HG03108 (cell line): ENCODE data around the gene ANXA3.

Experiments
- ATAC-seq: cut with Tn5 transposase; IDR thresholded peaks from one replicate; pipeline ENCODE4 v1.9.1; 2021; ENCODE audit warnings: moderate library complexity; ENCODE audit not compliant: unreplicated experiment

ANXA3 gene

DNA sequence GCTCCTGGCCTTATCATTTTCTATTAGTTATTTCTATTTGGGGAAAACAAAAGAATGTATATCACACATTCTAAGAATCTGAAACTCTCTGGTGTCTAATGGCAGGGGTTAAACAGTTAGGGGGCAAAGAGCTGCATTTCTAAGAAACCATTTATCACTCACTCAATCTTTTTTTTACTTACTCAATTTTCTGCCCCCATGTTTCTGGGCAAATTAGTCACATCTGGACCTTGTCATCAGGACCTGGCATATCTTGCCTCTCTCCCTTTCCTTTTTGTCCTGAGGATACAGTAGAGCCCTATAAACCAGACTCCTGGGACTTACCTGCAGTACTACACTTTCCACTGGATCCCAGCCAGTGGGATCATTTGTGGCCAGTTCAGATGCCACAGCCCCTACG lies 89.1 kb downstream of the ANXA3 start:
- no peak for ATAC-seq

DNA sequence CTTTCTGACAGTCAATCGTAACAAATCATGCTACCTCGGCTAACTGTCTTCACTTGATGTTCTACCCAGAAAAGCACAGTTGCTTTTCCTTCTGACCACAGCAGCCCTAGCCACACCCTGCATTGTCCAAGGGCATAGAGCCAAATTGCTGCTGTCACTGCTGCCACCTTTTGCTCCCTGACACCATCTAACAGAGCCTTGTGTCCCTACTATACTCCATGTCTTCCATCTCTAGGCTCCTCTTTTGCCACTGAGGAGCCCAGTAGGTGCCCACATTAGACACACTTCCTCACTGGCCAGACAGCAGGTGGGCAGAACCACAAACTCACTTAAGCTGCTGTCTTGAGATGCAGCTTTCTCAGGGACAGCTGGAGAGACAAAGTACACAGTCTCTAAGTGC lies 91.4 kb downstream of the ANXA3 start:
- no peak for ATAC-seq

DNA sequence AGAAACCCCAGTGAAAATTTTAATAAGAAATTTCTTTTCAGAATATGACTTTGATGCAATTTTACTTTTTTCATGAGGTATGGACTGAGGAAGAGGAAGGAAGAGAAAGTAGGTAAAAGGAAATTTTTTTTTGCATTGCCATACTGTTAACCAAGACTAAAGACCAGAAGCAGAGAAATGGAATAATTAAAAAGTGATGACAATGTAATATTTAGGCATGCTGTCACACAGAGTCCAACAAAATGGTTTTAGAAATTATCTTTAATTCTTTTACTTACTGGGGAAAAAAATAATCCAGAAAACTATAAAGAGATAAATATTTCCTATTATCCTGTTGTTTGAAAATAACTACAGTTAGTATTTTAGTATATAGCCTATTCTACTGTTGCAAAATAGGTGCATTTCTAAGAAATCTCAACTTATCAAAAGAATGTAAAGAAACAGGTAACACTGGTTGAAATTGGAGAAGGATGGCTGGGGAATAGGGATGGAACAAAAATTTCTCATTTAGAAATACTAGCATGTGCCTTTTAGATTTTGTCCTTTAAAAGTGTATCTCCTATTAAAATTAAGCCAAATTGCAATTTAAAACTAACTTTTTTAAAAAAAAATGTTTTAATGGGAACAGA lies 92.6 kb downstream of the ANXA3 start:
- no peak for ATAC-seq

DNA sequence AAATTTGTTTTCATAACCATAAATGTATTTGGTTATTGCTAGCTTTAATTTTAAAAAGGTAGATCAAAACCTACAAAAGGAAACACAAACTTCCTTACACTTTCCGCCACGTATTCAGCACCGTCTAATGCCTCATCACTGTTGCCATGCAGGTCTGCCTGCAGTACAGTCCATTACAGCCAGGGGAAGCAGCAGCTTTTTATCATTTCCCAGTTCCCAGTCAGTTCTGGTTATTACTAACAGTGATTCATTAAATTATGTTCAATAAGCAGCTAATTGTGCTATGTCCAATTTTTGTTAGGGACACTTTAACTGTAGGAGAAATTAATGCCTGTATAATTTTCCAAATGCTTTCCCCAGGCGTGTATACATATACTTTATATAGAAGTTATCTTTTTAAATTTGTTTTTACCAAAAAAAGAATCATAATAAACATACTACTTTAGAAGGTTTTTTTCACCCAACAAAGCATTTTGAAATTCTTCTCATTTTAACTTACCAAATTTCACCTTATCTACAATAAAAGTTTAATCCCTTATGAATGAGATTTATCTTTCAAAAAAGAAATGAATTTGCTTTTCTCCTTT lies 93.3 kb downstream of the ANXA3 start:
- ATAC-seq = peak; percentile 70

DNA sequence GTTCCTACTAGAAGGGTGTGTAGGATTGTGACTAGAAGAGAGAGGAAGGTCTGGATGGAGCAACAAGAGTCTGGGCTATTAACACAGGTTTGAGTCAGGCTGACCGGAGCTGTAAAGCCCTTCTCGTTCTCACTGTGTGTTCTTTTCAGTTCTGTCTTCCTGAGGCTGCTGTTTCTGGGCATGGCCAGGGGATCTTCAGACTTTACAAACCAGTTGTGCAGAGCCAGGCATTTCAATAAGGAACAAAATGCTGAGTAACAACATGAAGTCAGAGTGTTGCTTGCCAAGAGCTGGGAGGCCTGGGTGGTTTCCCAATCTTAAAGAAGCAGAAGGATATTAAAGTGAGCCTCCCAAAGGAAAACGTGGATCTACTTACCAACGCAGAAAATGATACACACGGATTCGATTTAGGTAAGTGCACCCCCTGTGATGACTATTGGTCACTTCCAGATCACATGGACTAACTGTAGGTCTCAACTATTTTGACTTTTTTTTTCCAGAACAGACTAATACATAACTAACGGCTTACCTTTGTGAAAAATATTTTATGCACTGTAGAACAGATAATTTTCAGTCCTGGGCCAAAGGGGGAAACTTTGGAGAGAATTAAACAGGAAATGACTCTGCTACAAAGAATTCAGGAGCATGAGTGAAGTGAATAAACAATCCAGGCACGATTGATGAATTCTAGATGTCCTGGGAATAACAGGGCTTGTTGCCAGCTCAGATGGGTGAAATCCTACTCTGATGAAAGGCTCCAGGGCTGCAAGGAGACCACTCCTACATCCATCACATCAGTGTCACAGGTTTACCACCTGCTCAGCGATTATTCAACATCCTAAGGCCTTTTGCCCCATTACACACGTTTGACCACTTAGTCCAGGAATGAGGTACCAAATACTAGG lies 94.5 kb downstream of the ANXA3 start:
- ATAC-seq = peak; percentile 44

DNA sequence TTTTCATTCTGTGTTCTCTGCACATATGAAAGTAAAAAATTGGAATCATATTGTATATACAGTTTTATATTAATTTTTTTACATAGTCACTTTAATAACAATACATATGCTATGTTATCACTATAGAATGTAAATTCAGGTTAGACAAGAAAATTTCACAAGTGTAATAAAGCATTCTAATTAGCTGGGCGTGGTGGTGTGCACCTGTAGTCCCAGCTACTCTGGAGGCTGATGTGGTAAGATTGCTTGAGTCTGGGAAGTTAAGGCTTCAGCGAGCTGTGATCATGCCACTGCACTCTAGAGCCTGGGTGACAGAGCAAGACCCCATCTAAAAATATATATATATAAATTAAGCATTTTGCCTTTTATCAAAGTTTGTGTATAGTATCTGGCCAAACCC lies 95.7 kb downstream of the ANXA3 start:
- ATAC-seq = no peak

DNA sequence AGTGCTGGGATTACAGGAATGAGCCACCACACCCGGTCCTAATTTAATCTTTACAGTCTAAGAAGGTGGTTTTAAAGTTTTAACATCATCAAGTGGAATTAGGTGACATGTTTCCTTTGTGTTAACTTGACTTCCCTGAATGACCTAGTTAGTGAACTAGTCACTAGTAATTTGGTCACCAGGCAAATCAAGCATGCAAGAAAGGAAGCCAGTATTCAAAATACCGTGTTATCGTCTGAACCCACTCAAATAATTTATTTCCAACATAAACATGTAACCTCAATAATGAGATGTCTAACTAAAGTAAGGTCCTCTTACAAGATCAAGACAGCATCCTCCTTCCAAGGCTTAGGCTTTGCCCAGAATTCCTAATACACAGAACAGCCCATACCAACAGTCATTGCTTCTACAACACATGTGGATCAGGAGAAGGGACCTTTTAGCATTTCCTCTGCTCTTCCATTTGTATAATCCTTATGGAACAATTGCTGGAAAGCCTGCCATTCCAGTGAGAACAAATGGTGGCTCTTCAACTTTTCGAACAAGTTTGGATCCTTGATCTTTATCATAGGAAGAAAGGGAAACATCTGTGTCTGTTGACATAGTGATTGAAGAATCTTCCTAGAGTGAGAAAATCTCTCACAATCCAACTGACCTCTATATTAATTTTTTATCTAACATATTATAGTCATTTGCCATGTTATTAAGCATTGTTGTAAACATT lies 97.2 kb downstream of the ANXA3 start:
- ATAC-seq = no peak

DNA sequence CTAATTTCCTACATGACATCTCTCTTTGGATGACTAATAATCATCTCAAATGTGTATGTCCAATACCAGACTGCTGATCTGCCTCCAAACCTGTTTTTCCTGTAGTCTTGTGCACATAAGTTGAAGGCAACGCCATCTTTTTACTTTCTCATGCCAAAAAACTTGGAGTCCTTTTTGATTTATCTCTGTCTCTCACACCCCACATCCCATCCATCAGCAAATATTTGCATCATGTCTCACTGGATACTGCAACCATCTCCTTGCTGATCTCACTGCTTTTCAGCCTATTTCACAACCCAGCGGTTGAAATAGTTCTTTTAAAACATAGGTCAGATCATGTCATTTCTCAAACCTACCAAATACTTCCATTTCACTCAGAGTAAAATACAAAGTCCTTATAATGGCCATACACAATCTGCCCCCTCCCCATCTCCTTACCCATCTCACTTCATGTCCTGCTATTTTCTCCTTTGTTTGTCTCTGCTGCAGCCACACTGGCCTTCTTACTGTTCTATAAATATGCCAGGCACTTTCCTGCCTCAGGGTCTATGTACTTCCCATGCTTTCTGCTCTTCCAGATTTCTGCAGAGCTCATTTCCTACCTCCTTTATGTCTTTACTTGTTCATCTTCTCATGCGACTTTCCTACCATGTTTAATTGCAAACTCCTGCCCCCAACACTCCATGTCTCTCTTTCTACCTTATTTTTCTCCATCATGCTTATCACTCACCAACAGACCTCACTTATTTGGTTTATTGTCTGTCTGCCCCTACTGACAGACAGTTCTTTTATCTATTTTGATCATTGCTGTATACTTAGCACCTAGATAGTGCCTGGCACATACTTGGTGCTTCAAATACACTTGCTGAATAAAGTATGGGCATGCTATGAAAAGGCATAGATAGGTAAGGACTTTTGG lies 98.8 kb downstream of the ANXA3 start:
- no peak for ATAC-seq

DNA sequence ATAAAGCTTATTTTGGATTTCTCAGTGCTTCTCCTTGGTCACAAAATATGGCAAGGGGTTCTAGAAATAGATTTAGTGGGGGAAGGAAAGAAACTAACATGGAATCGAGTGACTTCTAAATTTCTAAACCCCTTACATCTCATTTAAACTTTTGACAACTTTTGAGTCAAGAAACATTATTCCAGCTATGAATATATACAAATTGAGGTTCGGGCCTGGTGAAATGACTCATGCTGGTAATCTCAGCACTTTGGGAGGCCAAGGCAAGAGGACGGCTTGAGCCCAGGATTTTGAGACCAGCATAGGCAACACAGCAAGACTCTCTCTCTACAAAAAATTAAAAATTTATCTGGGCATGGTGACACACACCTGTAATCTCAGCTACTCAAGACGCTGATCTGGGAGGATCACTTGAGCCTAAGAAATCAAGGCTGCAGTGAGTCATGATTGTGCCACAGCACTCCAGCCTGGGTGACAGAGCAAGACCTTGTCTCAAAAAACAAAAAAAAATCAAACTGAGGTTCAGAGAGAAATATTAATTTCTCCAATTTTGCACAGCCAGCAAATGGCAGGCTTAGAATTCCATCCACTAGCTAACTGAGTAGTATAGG lies 99.8 kb downstream of the ANXA3 start:
- ATAC-seq = no peak

DNA sequence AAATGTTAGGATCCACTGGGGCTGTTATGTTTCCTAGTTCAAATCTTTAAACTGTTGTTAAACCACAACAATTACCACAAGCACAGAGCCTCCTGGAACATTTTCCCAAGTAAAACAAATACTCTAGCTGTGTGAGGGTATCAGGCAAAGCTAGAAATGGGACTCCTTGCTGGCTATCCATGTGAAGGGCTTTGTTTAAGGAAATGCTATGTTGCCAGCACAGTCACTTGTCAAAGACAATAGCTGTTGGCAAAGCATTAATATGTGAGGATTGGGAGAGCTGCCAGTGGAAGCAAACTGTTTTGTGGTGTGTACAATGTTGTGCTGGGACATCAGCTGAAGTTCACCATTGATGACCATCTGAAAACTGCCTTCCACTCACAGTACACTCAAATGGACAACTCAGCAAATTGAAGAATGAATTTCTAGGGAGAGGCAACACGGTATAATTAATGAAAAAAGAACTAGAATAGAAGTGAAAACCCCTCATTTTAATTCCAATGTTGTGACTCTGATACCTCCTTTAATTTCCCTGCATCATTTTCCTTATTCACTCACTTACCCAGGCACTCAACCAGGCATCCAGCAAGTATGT lies 100.8 kb downstream of the ANXA3 start:
- ATAC-seq = no peak

DNA sequence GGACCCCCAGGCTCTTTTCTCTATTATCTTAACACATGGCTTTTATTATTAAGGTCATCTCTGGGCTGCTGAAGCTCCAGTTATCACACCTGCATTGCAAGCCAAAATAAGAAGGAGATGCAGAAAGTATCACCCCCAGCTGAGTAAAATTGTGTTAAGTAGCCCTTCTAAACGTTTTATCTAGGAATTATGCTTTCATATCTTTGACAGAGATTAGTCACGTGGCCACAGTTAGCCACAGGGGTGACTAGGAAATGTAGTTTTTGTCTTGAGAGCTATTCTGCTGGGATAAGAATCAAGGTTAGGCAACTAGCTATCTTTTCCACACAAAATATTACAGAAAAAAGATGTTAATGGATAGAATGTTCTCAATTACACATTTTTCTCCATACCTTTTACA lies 102.1 kb downstream of the ANXA3 start:
- ATAC-seq = no peak

DNA sequence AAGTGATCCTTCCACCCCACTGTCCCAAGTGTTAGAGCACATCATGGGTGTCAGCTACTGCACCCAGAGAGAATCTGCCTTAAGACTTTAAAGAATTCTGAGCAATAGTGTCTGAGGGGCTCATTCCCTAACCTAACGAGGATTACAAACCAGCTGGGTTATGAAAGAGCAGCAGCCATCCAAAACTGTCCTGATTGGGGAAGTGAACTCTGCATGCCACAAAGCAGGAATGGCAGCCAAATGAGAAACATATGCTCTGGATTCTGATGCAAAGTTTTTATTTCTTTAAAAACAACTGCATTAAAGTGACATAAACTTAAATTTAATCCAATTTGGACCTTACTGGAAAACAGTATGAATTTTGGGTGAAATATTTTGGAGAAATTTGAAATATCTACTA lies 103.2 kb downstream of the ANXA3 start:
- no peak for ATAC-seq

DNA sequence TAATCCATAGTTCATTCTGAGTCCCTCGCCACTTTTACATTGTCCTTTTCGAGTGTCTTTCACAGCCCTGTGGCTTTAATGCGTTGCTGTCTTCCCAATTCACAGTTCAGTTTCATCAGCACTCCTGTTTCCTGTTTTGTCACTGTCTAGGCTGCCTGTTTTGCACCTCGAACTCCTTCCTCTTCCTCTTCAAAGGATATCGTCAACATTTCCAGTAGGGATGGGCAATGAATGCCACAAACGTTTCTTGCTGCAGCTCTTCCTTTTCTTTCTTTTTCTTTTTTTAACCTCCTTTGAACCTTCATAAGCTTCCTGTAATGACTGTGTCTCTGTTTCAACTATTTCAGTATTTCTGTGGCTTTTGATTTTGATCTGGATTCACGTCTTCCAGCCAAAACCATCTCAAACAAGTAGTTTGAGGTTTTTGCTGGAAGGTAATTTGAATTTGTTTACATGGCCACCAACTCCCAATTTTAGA lies 105.4 kb downstream of the ANXA3 start:
- ATAC-seq = no peak

DNA sequence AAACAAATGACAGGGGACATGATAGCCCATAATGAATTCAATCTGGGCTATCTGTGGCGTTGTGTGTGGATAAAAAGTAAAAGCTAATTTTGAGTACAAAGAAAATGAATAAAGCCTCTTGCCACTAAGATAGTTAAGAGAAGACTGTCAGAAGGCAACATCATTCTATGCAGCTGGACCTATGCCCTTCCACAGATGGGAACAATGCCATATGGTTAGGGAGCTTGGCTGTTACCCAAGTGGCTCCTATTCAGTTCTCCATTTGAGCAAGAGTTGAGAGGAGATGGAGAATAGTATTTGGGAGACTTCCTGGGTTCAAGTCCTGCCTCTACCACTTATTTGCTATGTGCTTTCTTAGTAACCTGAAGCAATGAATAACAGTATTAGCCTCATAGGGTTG lies 107.7 kb downstream of the ANXA3 start:
- no peak for ATAC-seq

DNA sequence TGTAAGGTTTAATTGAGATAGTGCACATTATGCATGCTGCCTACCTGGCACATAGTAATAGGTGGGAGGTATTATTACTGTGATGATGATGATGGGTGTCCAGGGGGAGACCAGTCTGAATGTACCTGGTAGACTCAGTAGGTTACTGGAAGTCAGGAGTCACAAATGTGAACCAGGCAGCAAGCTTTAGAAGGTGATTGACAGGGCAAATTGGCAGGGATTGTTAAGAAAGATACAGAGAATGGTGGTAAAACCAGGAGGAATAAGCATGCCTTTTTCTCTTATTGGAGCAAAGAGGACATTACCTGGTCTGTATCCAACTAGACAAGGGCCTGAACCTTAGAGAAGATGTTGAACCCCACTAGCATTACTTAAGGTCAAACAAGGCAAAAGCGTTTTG lies 108.1 kb downstream of the ANXA3 start:
- no peak for ATAC-seq
